Measurements from ENCODE around the gene SMIM3.
"Not testable (repeated sequence)": the region's sequence is repeated elsewhere in the genome, so short reads cannot be mapped to it uniquely, and the experiment has no call there.

SMIM3 gene

GRCh38 chr5:150785950-150786349, 7.4 kb downstream of the SMIM3 start:
- TF ChIP-seq CTCF (conservative IDR thresholded peaks at IDR 0.05; ENCODE audit: low read depth, low read length) = no peak
- no peak overlapping the region for H3K4me3 ChIP-seq (ENCODE audit: low read depth, low read length)
- DNase-seq (ENCODE audit: low read depth) = no peak

GRCh38 chr5:150786876-150787275, 8.3 kb downstream of the SMIM3 start:
- DNase-seq (ENCODE audit: low read depth) = no peak
- no peak overlapping the region for H3K4me3 ChIP-seq (ENCODE audit: low read depth, low read length)

GRCh38 chr5:150787656-150788055, 9.1 kb downstream of the SMIM3 start:
- DNase-seq (ENCODE audit: low read depth) = no peak
- no peak for TF ChIP-seq CTCF (conservative IDR thresholded peaks at IDR 0.05; ENCODE audit: low read depth, low read length)
- no peak overlapping the region for H3K4me3 ChIP-seq (ENCODE audit: low read depth, low read length)

More at GRCh38 chr5:150786876-150787275, 8.3 kb downstream of the SMIM3 start:
- no peak for TF ChIP-seq CTCF (conservative IDR thresholded peaks at IDR 0.05; ENCODE audit: low read depth, low read length)

- no peak for DNase-seq (ENCODE audit: low read depth)
- no peak overlapping the region for H3K4me3 ChIP-seq (ENCODE audit: low read depth, low read length)
- TF ChIP-seq CTCF (conservative IDR thresholded peaks at IDR 0.05; ENCODE audit: low read depth, low read length) = no peak
Observed at GRCh38 chr5:150788977-150789376, 10.4 kb downstream of the SMIM3 start.

GRCh38 chr5:150789450-150789849, 10.9 kb downstream of the SMIM3 start:
- DNase-seq (ENCODE audit: low read depth) = peak; percentile 78
- TF ChIP-seq CTCF (conservative IDR thresholded peaks at IDR 0.05; ENCODE audit: low read depth, low read length) = no peak
- no peak overlapping the region for H3K4me3 ChIP-seq (ENCODE audit: low read depth, low read length)

GRCh38 chr5:150789943-150790611, 11.5 kb downstream of the SMIM3 start:
- peak; percentile 99 for DNase-seq (ENCODE audit: low read depth)
- H3K4me3 ChIP-seq (ENCODE audit: low read depth, low read length) = peak overlapping the region; percentile 22
- TF ChIP-seq CTCF (conservative IDR thresholded peaks at IDR 0.05; ENCODE audit: low read depth, low read length) = no peak

GRCh38 chr5:150791536-150791935, 13.0 kb downstream of the SMIM3 start:
- H3K4me3 ChIP-seq (ENCODE audit: low read depth, low read length) = no peak overlapping the region
- no peak for TF ChIP-seq CTCF (conservative IDR thresholded peaks at IDR 0.05; ENCODE audit: low read depth, low read length)

GRCh38 chr5:150793423-150793888, 14.9 kb downstream of the SMIM3 start:
- not testable (repeated sequence) for DNase-seq (ENCODE audit: low read depth); H3K4me3 ChIP-seq (ENCODE audit: low read depth, low read length)

More at GRCh38 chr5:150791536-150791935, 13.0 kb downstream of the SMIM3 start:
- DNase-seq (ENCODE audit: low read depth) = peak; percentile 23
